Daoy (cell line): ENCODE data around the gene CMTR1. TPM values are rescaled to one million over a fixed set of nuclear protein-coding genes. Genes with fewer than 3 reads are reported as not detected.
"Not testable (repeated sequence)": the region's sequence is repeated elsewhere in the genome, so short reads cannot be mapped to it uniquely, and the experiment has no call there.

Experiments used
- DNase-seq: peaks from one replicate; pipeline ENCODE4 v3.0.0-alpha.2; 2015; ENCODE audit warnings: low read depth
- total RNA-seq: library from RNA; depleted of rRNA; stranded (reverse); fragments of >200 nt; shearing (Covaris generic); gene quantifications from 2 replicates; pipeline ENCODE4 v1.2.3, GENCODE V29; 2014; rRNA removed

CMTR1 gene
- total RNA-seq: 38.2 and 38.5 TPM in 2 replicates

- peak; percentile 98 for DNase-seq
Observed at GRCh38 chr6:37432916-37433656, at the start of gene CMTR1. TSS of gene CMTR1 (plus strand) at chr6:37433221. CDS start at chr6:37435630, 2,409 bp downstream.

GRCh38 chr6:37388578-37388977, 44.4 kb upstream of the CMTR1 start:
- no peak for DNase-seq

- DNase-seq: no peak
Observed at GRCh38 chr6:37389857-37390256, 43.2 kb upstream of the CMTR1 start.

GRCh38 chr6:37391120-37391519, 41.9 kb upstream of the CMTR1 start:
- DNase-seq: no peak

GRCh38 chr6:37392821-37393220, 40.2 kb upstream of the CMTR1 start:
- no peak for DNase-seq

- no peak for DNase-seq
Observed at GRCh38 chr6:37393381-37393929, 39.6 kb upstream of the CMTR1 start.

- peak; percentile 29 for DNase-seq
Observed at GRCh38 chr6:37396571-37397180, 36.3 kb upstream of the CMTR1 start.

- no peak for DNase-seq
Observed at GRCh38 chr6:37399131-37399530, 33.9 kb upstream of the CMTR1 start.

GRCh38 chr6:37399795-37400490, 33.1 kb upstream of the CMTR1 start:
- DNase-seq: no peak

- DNase-seq: not testable (repeated sequence)
Observed at GRCh38 chr6:37401658-37402057, 31.4 kb upstream of the CMTR1 start.

- no peak for DNase-seq
Observed at GRCh38 chr6:37406726-37407341, 26.2 kb upstream of the CMTR1 start.

GRCh38 chr6:37407948-37408347, 25.1 kb upstream of the CMTR1 start:
- DNase-seq: no peak

- no peak for DNase-seq
Observed at GRCh38 chr6:37409501-37409900, 23.5 kb upstream of the CMTR1 start.

- no peak for DNase-seq
Observed at GRCh38 chr6:37417393-37417792, 15.6 kb upstream of the CMTR1 start.

- no peak for DNase-seq
Observed at GRCh38 chr6:37418722-37419121, 14.3 kb upstream of the CMTR1 start.

- DNase-seq: no peak
Observed at GRCh38 chr6:37426058-37426944, 6.7 kb upstream of the CMTR1 start.

GRCh38 chr6:37426945-37427510, 6.0 kb upstream of the CMTR1 start:
- DNase-seq: no peak

GRCh38 chr6:37429352-37429750, 3.7 kb upstream of the CMTR1 start:
- no peak for DNase-seq

- no peak for DNase-seq
Observed at GRCh38 chr6:37432590-37432915, 468 bp upstream of the CMTR1 start.

- peak; percentile 21 for DNase-seq
Observed at GRCh38 chr6:37433657-37434271, 743 bp downstream of the CMTR1 start.
